ENCODE data around the gene LHX4.

LHX4 gene

GRCh38 chr1:180190091-180190490, 40.0 kb upstream of the LHX4 start:
- Histone ChIP-seq H3K36me3 (ENCODE audit: insufficient read depth, low read length) (peaks cover 9% of the 10 kb centered on the region), H3K4me1 (ENCODE audit: insufficient read depth, low read length) (no peaks in the 10 kb centered on the region), H2AFZ (ENCODE audit: low read depth, low read length) (no peak overlapping the region), H3K27me3 (ENCODE audit: insufficient read depth, low read length) (no peaks in the 10 kb centered on the region), H3K4me3 (ENCODE audit: low read length) (no peak overlapping the region), H3K9me3 (ENCODE audit: low read length) (no peaks in the 10 kb centered on the region)

- Histone ChIP-seq H3K27me3 (ENCODE audit: insufficient read depth, low read length) (no peaks in the 10 kb centered on the region), H3K36me3 (ENCODE audit: insufficient read depth, low read length) (peaks cover 8% of the 10 kb centered on the region), H3K9me3 (ENCODE audit: low read length) (no peaks in the 10 kb centered on the region), H3K4me1 (ENCODE audit: insufficient read depth, low read length) (no peaks in the 10 kb centered on the region), H2AFZ (ENCODE audit: low read depth, low read length) (no peak overlapping the region), H3K4me3 (ENCODE audit: low read length) (no peak overlapping the region)
These were observed 37.9 kb upstream of the LHX4 start for GRCh38 chr1:180192172-180192571.

- Histone ChIP-seq H3K9me3 (ENCODE audit: low read length) (no peaks in the 10 kb centered on the region), H3K4me3 (ENCODE audit: low read length) (no peak overlapping the region), H3K36me3 (ENCODE audit: insufficient read depth, low read length) (peaks cover 8% of the 10 kb centered on the region), H3K4me1 (ENCODE audit: insufficient read depth, low read length) (no peaks in the 10 kb centered on the region), H2AFZ (ENCODE audit: low read depth, low read length) (no peak overlapping the region), H3K27me3 (ENCODE audit: insufficient read depth, low read length) (no peaks in the 10 kb centered on the region)
These were observed 36.7 kb upstream of the LHX4 start for GRCh38 chr1:180193141-180194047.

DNA sequence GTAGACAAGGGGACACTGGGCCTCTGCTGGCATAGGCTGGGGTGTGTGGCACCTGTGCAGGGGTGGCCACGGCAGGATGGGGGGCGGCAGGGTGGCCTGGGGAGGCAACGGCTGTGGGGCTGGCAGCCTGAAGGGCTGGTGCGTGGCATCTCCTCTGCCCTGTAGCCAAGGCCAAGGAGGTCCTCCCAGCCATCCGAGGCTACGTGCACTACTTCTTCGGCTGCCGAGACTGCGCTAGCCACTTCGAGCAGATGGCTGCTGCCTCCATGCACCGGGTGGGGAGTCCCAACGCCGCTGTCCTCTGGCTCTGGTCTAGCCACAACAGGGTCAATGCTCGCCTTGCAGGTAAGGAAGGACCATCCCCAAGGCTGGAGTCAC, 36.0 kb upstream of the LHX4 start:
- no peaks in the 10 kb centered on the region for H3K27me3 ChIP-seq (ENCODE audit: insufficient read depth, low read length)
- no peak overlapping the region for H2AFZ ChIP-seq (ENCODE audit: low read depth, low read length)
- H3K9me3 ChIP-seq (ENCODE audit: low read length), result no peaks in the 10 kb centered on the region
- H3K4me1 ChIP-seq (ENCODE audit: insufficient read depth, low read length), result no peaks in the 10 kb centered on the region
- H3K4me3 ChIP-seq (ENCODE audit: low read length), result no peak overlapping the region
- peaks cover 8% of the 10 kb centered on the region for H3K36me3 ChIP-seq (ENCODE audit: insufficient read depth, low read length)

GRCh38 chr1:180194546-180195207, 35.4 kb upstream of the LHX4 start:
- Histone ChIP-seq H3K27me3 (ENCODE audit: insufficient read depth, low read length) (no peaks in the 10 kb centered on the region), H3K4me1 (ENCODE audit: insufficient read depth, low read length) (no peaks in the 10 kb centered on the region), H3K36me3 (ENCODE audit: insufficient read depth, low read length) (peaks cover 8% of the 10 kb centered on the region), H3K4me3 (ENCODE audit: low read length) (no peak overlapping the region), H2AFZ (ENCODE audit: low read depth, low read length) (no peak overlapping the region), H3K9me3 (ENCODE audit: low read length) (no peaks in the 10 kb centered on the region)

DNA sequence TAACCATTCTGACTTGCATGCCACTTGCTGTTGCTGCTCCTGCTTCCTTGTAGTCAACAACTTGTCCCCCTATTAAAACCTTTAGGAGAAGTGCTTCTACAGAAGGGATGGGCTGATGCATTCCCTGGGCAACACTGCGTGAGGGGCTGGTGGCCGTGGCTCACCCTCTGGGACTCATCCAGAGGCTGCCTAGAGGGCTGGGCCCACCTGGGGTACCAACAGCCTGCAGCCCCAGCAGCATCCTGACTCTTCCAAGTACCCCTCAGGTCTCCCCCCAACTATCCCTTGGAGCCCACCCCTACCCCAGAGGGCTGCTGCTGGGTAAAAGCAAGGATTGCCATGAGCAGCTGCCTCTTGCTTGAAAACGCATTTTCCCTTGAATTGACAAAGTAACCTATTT, 34.7 kb upstream of the LHX4 start:
- peaks cover 8% of the 10 kb centered on the region for H3K36me3 ChIP-seq (ENCODE audit: insufficient read depth, low read length)
- H3K4me1 ChIP-seq (ENCODE audit: insufficient read depth, low read length), result no peaks in the 10 kb centered on the region
- H3K4me3 ChIP-seq (ENCODE audit: low read length), result no peak overlapping the region
- no peaks in the 10 kb centered on the region for H3K9me3 ChIP-seq (ENCODE audit: low read length)
- H2AFZ ChIP-seq (ENCODE audit: low read depth, low read length), result no peak overlapping the region
- no peaks in the 10 kb centered on the region for H3K27me3 ChIP-seq (ENCODE audit: insufficient read depth, low read length)

DNA sequence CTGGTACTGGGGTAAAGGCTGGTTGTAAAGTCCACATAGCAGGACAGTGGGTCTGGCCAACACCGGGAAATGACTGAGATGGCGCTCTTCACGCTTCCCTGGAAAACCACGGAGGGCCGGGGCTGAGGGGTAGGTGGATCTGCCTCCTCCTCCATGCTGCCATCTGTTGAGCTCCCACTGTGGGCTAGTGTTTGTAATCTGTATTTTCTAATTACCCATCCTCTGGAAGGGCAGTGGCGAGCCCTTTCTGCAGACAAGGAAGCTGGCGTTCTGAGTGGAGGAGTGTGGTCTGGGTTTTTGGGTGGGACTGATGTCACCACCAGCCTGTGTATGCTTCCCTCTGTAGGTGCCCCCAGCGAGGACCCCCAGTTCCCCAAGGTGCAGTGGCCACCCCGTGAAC, 34.1 kb upstream of the LHX4 start:
- peaks cover 7% of the 10 kb centered on the region for H3K36me3 ChIP-seq (ENCODE audit: insufficient read depth, low read length)
- no peaks in the 10 kb centered on the region for H3K4me1 ChIP-seq (ENCODE audit: insufficient read depth, low read length)
- no peak overlapping the region for H2AFZ ChIP-seq (ENCODE audit: low read depth, low read length)
- H3K27me3 ChIP-seq (ENCODE audit: insufficient read depth, low read length), result no peaks in the 10 kb centered on the region
- no peak overlapping the region for H3K4me3 ChIP-seq (ENCODE audit: low read length)
- no peaks in the 10 kb centered on the region for H3K9me3 ChIP-seq (ENCODE audit: low read length)

- H3K9me3 ChIP-seq (ENCODE audit: low read length), result no peaks in the 10 kb centered on the region
- peaks cover 5% of the 10 kb centered on the region for H3K36me3 ChIP-seq (ENCODE audit: insufficient read depth, low read length)
- H3K27me3 ChIP-seq (ENCODE audit: insufficient read depth, low read length), result no peaks in the 10 kb centered on the region
- H3K4me1 ChIP-seq (ENCODE audit: insufficient read depth, low read length), result no peaks in the 10 kb centered on the region
- H3K4me3 ChIP-seq (ENCODE audit: low read length), result no peak overlapping the region
- no peak overlapping the region for H2AFZ ChIP-seq (ENCODE audit: low read depth, low read length)
These were observed 33.5 kb upstream of the LHX4 start for GRCh38 chr1:180196436-180197003.

DNA sequence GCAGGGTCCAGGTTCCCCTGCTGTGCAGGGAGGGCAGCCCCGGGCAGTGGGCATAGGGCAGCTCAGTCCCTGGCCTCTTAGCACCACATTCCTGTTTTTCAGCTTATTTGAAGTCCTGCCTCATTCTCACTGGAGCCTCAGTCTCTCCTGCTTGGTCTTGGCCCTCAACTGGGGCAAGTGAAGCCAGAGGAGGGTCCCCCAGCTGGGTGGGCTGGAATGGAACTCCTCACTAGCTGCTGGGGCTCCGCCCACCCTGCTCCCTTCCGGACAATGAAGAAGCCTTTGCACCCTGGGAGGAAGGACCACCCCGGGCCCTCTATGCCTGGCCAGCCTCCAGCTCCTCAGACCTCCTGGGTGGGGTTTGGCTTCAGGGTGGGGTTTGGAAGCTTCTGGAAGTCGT, 32.8 kb upstream of the LHX4 start:
- H3K27me3 ChIP-seq (ENCODE audit: insufficient read depth, low read length), result no peaks in the 10 kb centered on the region

DNA sequence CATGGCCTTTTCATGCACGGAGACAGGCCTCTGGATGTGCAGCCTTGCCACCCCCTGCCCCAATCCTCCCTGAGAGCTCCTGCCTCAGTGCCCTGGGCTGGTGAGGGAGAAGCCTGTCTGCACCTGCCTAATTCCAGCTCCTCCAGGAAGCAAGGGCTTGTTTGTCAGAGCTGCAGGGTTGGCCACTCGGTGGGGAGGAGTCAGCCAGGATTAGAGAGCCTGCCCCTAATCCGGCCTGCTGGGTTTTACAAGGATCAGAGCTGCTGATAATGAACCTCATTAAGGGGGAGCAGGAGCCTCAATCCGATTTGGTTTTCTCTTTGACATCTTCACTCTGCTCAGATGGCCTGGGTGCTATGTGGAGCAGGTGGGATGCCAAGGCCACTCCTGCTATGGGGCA, 31.9 kb upstream of the LHX4 start:
- H2AFZ ChIP-seq (ENCODE audit: low read depth, low read length), result no peak overlapping the region
- H3K4me1 ChIP-seq (ENCODE audit: insufficient read depth, low read length), result no peaks in the 10 kb centered on the region
- H3K36me3 ChIP-seq (ENCODE audit: insufficient read depth, low read length), result peaks cover 5% of the 10 kb centered on the region
- no peaks in the 10 kb centered on the region for H3K9me3 ChIP-seq (ENCODE audit: low read length)
- H3K27me3 ChIP-seq (ENCODE audit: insufficient read depth, low read length), result no peaks in the 10 kb centered on the region
- H3K4me3 ChIP-seq (ENCODE audit: low read length), result no peak overlapping the region

More for the DNA sequence above, 32.8 kb upstream of the LHX4 start:
- H3K9me3 ChIP-seq (ENCODE audit: low read length), result no peaks in the 10 kb centered on the region
- no peak overlapping the region for H2AFZ ChIP-seq (ENCODE audit: low read depth, low read length)
- H3K4me1 ChIP-seq (ENCODE audit: insufficient read depth, low read length), result no peaks in the 10 kb centered on the region
- H3K36me3 ChIP-seq (ENCODE audit: insufficient read depth, low read length), result peaks cover 5% of the 10 kb centered on the region
- H3K4me3 ChIP-seq (ENCODE audit: low read length), result no peak overlapping the region

DNA sequence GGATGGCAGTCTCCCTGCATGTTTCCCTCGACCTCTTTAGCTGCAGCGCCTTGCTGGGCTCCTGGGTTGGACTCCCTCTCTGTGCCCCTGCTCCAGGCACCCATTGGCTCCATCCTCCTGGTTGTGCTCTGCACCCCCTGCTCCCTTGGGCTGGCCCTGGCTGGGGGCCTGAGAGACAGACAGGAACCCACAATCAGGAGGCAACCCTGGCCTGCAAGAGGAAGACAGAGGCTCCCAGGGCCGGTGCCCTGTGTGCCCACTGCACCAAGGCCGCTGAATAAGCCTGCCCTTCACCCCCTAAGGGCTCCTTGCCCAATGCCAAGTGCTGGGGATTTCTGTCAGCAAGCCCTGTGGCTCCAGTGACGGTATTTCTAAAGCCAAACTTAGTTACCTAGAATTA, 31.5 kb upstream of the LHX4 start:
- no peak overlapping the region for H3K4me3 ChIP-seq (ENCODE audit: low read length)
- no peaks in the 10 kb centered on the region for H3K4me1 ChIP-seq (ENCODE audit: insufficient read depth, low read length)
- H2AFZ ChIP-seq (ENCODE audit: low read depth, low read length), result no peak overlapping the region
- H3K9me3 ChIP-seq (ENCODE audit: low read length), result no peaks in the 10 kb centered on the region
- H3K27me3 ChIP-seq (ENCODE audit: insufficient read depth, low read length), result no peaks in the 10 kb centered on the region
- peaks cover 5% of the 10 kb centered on the region for H3K36me3 ChIP-seq (ENCODE audit: insufficient read depth, low read length)

- Histone ChIP-seq H3K36me3 (ENCODE audit: insufficient read depth, low read length) (peaks cover 5% of the 10 kb centered on the region), H3K4me1 (ENCODE audit: insufficient read depth, low read length) (no peaks in the 10 kb centered on the region), H2AFZ (ENCODE audit: low read depth, low read length) (no peak overlapping the region), H3K27me3 (ENCODE audit: insufficient read depth, low read length) (peaks cover 1% of the 10 kb centered on the region), H3K4me3 (ENCODE audit: low read length) (no peak overlapping the region), H3K9me3 (ENCODE audit: low read length) (no peaks in the 10 kb centered on the region)
These were observed 31.0 kb upstream of the LHX4 start for GRCh38 chr1:180199018-180199417.

- no peaks in the 10 kb centered on the region for H3K4me1 ChIP-seq (ENCODE audit: insufficient read depth, low read length)
- no peak overlapping the region for H2AFZ ChIP-seq (ENCODE audit: low read depth, low read length)
- H3K36me3 ChIP-seq (ENCODE audit: insufficient read depth, low read length), result no peaks in the 10 kb centered on the region
- no peak overlapping the region for H3K4me3 ChIP-seq (ENCODE audit: low read length)
- H3K27me3 ChIP-seq (ENCODE audit: insufficient read depth, low read length), result peaks cover 13% of the 10 kb centered on the region
- no peaks in the 10 kb centered on the region for H3K9me3 ChIP-seq (ENCODE audit: low read length)
These were observed 28.4 kb upstream of the LHX4 start for GRCh38 chr1:180201451-180202200.

All from neuron (in vitro differentiated cells).